Calu3 (cell line): ENCODE measurements around the gene DIP2B. TPM values are rescaled to one million over a fixed set of nuclear protein-coding genes. Genes with fewer than 3 reads are reported as not detected.

Experiments
- BruUV-seq: library from RNA; stranded (reverse); fragments of 400-500 nt; replicated peaks from 2 replicates; lab custom pipeline; 2021; lab: Mats Ljungman, UMichigan
- CTCF ChIA-PET: fragments of 300-600 bp; sonication (Branson Sonifier 250); formaldehyde crosslinking; loops from one replicate; lab custom pipeline; 2022; ENCODE audit warnings: antibody characterized with exemption; lab: Charles Lee
- DNase-seq: peaks from one replicate; pipeline ENCODE4 v3.0.0; 2022
- H3K27ac Mint-ChIP-seq: one replicate; pipeline ENCODE4 v1.8.0; 2022; ENCODE audit warnings: mixed read lengths; ENCODE audit not compliant: unreplicated experiment
- H3K27me3 Mint-ChIP-seq: one replicate; pipeline ENCODE4 v1.8.0; 2022; ENCODE audit warnings: mixed read lengths; ENCODE audit not compliant: unreplicated experiment
- H3K36me3 Mint-ChIP-seq: one replicate; pipeline ENCODE4 v1.8.0; 2022; ENCODE audit warnings: mild to moderate bottlenecking, moderate library complexity, mixed read lengths; ENCODE audit not compliant: insufficient read depth, unreplicated experiment
- H3K4me1 Mint-ChIP-seq: one replicate; pipeline ENCODE4 v1.8.0; 2022; ENCODE audit warnings: mild to moderate bottlenecking, low read depth, mixed read lengths; ENCODE audit not compliant: unreplicated experiment
- H3K4me3 Mint-ChIP-seq: one replicate; pipeline ENCODE4 v1.8.0; 2022; ENCODE audit warnings: mild to moderate bottlenecking, low read depth, moderate library complexity, mixed read lengths; ENCODE audit not compliant: unreplicated experiment
- H3K9me3 Mint-ChIP-seq: one replicate; pipeline ENCODE4 v1.8.0; 2022; ENCODE audit warnings: low read depth, mixed read lengths; ENCODE audit not compliant: unreplicated experiment
- intact Hi-C: fragments of 100-400 bp; cut with micrococcal nuclease; formaldehyde crosslinking; loops from one replicate; pipeline ENCODE4 v1.10.0; 2022; ENCODE audit not compliant: unreplicated experiment
- total RNA-seq: library from RNA; stranded (reverse); gene quantifications from 2 replicates; pipeline ENCODE4 v1.2.3, GENCODE V29; 2022
- TF ChIP-seq, protein P1 (sequence below): fragments of 200-600 bp; IDR thresholded peaks from one replicate; pipeline ENCODE4 v1.8.0; 2022; ENCODE audit warnings: antibody characterized with exemption; ENCODE audit not compliant: unreplicated experiment

DIP2B gene
- total RNA-seq, 1 experiment from 2014 or later: 22.8 TPM

DNA sequence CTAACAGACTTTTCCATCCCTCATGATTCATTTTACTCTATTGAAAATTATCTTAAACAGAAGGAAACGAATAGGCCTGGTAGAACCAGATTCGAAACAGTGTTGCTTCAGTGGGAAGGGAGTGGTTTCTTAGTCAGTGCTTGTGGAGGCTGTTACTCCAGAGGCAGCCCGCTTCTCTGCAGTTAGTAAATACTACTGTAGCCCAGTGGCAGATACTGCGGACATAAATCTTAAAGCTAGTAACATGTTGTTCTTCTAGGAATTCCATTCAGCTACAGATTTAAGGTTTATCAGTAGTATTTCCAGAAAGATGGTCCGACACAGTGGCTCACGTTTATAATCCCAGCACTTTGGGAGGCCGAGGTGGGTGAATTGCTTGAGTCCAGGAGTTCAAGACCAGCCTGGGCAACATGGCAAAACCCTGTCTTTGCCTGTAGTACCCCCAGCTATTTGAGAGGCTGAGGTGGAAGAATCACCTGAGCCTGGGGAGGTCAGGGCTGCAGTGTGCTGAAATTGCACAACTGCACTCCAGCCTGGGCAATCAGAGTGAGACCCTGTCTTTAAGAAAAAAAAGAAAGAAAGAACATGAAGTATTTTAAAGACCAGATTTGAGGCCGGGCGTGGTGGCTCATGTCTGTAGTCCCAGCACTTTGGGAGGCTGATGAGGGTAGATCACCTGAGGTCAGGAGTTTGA, 45.9 kb downstream of the DIP2B start:
- H3K9me3 Mint-ChIP-seq: peaks cover 2% of the 10 kb centered on the region
- H3K4me1 Mint-ChIP-seq: peaks cover 35% of the 10 kb centered on the region
- H3K27me3 Mint-ChIP-seq: no peaks in the 10 kb centered on the region
- CTCF ChIA-PET: interaction anchor here (1.2 kb wide), 1 partner anchor 113 kb away, joined by 3 read pairs; no protein-coding TSS in a partner anchor
- H3K36me3 Mint-ChIP-seq: peaks cover 14% of the 10 kb centered on the region
- TF ChIP-seq, protein P1, sequence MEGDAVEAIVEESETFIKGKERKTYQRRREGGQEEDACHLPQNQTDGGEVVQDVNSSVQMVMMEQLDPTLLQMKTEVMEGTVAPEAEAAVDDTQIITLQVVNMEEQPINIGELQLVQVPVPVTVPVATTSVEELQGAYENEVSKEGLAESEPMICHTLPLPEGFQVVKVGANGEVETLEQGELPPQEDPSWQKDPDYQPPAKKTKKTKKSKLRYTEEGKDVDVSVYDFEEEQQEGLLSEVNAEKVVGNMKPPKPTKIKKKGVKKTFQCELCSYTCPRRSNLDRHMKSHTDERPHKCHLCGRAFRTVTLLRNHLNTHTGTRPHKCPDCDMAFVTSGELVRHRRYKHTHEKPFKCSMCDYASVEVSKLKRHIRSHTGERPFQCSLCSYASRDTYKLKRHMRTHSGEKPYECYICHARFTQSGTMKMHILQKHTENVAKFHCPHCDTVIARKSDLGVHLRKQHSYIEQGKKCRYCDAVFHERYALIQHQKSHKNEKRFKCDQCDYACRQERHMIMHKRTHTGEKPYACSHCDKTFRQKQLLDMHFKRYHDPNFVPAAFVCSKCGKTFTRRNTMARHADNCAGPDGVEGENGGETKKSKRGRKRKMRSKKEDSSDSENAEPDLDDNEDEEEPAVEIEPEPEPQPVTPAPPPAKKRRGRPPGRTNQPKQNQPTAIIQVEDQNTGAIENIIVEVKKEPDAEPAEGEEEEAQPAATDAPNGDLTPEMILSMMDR: no peak
- BruUV-seq: no TSS peak
- H3K27ac Mint-ChIP-seq: peak overlapping the region; percentile 62
- H3K4me3 Mint-ChIP-seq: no peak overlapping the region
- intact Hi-C loops: no loop called here
- peak; percentile 44 for DNase-seq

DNA sequence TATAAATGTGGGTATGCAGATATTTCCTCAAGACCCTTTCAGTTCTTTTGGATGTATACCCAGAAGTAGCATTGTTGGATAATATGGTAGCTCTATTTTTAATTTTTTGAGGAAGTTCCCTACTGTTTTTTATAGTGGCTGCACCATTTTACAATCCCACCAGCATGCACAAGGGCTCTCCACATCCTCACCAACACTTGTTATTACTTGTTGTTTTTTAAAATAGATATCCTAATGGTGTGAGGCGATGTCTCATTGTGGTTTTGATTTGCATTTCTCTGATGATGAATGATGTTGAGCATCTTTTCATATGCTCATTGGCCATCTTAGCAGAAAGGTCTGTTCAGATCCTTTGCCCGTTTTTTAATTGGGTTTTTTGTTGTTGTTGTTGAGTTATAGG, 47.1 kb downstream of the DIP2B start:
- BruUV-seq: no TSS peak
- Mint-ChIP-seq H3K27ac (no peak overlapping the region), H3K9me3 (peaks cover 2% of the 10 kb centered on the region), H3K27me3 (no peaks in the 10 kb centered on the region), H3K4me1 (peaks cover 31% of the 10 kb centered on the region), H3K36me3 (peaks cover 17% of the 10 kb centered on the region), H3K4me3 (no peak overlapping the region)
- TF ChIP-seq, protein P1: no peak
- intact Hi-C loops: no loop called here
- CTCF ChIA-PET: no interaction called here
- DNase-seq: no peak

DNA sequence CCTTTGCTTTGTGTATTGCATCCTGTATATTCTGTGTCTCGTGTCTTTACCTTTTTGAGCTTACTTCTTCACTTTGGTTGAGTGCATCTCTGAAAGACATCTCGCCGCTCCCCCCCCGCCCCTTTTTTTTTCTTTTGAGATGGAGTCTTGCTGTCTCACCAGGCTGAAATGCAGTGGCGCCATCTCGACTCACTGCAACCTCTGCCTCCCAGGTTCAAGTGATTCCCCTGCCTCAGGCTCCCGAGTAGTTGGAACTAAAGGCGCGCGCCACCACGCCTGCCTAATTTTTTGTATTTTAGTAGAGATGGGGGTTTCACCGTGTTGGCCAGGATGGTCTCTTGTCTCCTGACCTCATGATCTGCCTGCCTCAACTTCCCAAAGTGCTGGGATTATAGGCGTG, 49.9 kb downstream of the DIP2B start:
- CTCF ChIA-PET: no interaction called here
- H3K27ac Mint-ChIP-seq: no peak overlapping the region
- peaks cover 9% of the 10 kb centered on the region for H3K36me3 Mint-ChIP-seq
- no peaks in the 10 kb centered on the region for H3K27me3 Mint-ChIP-seq
- H3K4me1 Mint-ChIP-seq: peaks cover 32% of the 10 kb centered on the region
- H3K9me3 Mint-ChIP-seq: peaks cover 2% of the 10 kb centered on the region
- TF ChIP-seq, protein P1: no peak
- no TSS peak for BruUV-seq
- no peak overlapping the region for H3K4me3 Mint-ChIP-seq
- intact Hi-C loops: no loop called here
- DNase-seq: no peak

DNA sequence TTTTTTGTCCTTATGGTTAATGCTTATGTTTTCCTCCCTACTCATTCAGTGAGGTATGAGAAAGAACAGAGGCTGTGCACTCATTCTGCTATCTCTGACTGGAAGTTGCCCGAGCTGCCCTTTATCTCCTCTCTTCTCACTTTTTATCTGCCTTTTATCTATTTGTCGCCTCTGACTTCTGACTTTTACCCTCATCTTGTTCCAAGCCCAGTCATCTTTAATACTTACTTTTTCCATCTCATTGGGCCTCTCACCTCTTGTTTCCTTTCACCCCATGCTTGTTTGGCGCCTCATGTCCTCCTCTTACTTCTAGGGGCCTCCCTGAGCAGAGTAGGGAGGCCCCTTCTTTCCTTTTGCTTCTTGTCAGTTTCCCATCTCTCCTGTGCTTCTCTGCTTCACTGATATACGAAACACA, 50.7 kb downstream of the DIP2B start:
- DNase-seq: no peak
- CTCF ChIA-PET: no interaction called here
- TF ChIP-seq, protein P1: no peak
- intact Hi-C loops: no loop called here
- Mint-ChIP-seq H3K27ac (no peak overlapping the region), H3K4me3 (no peak overlapping the region), H3K9me3 (peaks cover 2% of the 10 kb centered on the region), H3K27me3 (no peaks in the 10 kb centered on the region), H3K36me3 (peaks cover 9% of the 10 kb centered on the region), H3K4me1 (peaks cover 32% of the 10 kb centered on the region)
- no TSS peak for BruUV-seq
